ENCODE data around the gene TCHP. TPM values are rescaled to one million over a fixed set of nuclear protein-coding genes. Genes with fewer than 3 reads are reported as not detected.

TCHP gene
- total RNA-seq, 2 donors from 2014 or later = 26.1 to 31.9 TPM

DNA sequence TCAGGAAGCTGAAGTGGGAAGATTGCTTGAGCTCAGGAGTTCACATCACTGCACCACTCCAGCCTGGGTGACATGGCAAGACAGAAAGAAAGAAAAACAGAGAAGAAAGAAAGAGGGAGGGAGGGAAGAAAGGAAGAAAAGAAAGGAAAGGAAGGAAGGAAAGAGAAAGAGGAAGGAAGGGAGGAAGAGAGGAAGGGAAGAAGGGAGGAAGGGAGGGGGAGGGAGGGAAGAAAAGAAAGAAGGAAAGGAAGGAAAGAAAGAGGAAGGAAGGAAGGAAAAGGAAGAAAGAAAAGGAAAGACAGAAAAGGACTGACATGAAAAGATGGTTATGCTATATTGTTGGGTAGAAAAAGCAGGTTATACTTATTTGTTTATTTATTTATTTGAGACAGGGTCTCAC, 23.7 kb upstream of the TCHP start:
- H3K4me3 Mint-ChIP-seq = no peak overlapping the region
- Histone ChIP-seq H3K36me3 (ENCODE audit: control insufficient read depth, insufficient read depth, low read length) (no peaks in the 10 kb centered on the region), H3K9ac (ENCODE audit: extremely low read depth, low read length, poor library complexity, severe bottlenecking) (no peak overlapping the region), H3K27ac (ENCODE audit: low read depth, low read length) (no peak overlapping the region), H3K27me3 (ENCODE audit: control insufficient read depth, insufficient read depth, low read length, poor library complexity, severe bottlenecking) (no peaks in the 10 kb centered on the region), H3K4me3 (ENCODE audit: low read length) (no peak overlapping the region), H3K4me1 (ENCODE audit: control insufficient read depth, insufficient read depth, low read length) (peaks cover 4% of the 10 kb centered on the region), H3K9me3 (ENCODE audit: control insufficient read depth, low read length) (no peaks in the 10 kb centered on the region)
- H3K27me3 Mint-ChIP-seq (ENCODE audit: insufficient read depth) = no peaks in the 10 kb centered on the region
- no peaks in the 10 kb centered on the region for H3K36me3 Mint-ChIP-seq (ENCODE audit: low read depth)
- peaks cover 42% of the 10 kb centered on the region for H3K4me1 Mint-ChIP-seq
- no peak for DNase-seq
- TF ChIP-seq, protein P1, sequence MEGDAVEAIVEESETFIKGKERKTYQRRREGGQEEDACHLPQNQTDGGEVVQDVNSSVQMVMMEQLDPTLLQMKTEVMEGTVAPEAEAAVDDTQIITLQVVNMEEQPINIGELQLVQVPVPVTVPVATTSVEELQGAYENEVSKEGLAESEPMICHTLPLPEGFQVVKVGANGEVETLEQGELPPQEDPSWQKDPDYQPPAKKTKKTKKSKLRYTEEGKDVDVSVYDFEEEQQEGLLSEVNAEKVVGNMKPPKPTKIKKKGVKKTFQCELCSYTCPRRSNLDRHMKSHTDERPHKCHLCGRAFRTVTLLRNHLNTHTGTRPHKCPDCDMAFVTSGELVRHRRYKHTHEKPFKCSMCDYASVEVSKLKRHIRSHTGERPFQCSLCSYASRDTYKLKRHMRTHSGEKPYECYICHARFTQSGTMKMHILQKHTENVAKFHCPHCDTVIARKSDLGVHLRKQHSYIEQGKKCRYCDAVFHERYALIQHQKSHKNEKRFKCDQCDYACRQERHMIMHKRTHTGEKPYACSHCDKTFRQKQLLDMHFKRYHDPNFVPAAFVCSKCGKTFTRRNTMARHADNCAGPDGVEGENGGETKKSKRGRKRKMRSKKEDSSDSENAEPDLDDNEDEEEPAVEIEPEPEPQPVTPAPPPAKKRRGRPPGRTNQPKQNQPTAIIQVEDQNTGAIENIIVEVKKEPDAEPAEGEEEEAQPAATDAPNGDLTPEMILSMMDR (conservative IDR thresholded peaks at IDR 0.05) = no peak
- H3K9me3 Mint-ChIP-seq = no peaks in the 10 kb centered on the region
- H3K27ac Mint-ChIP-seq = no peak overlapping the region

GRCh38 chr12:109877504-109878246, 22.4 kb upstream of the TCHP start:
- no peaks in the 10 kb centered on the region for H3K36me3 Mint-ChIP-seq (ENCODE audit: low read depth)
- Histone ChIP-seq H3K27ac (ENCODE audit: low read depth, low read length) (no peak overlapping the region), H3K27me3 (ENCODE audit: control insufficient read depth, insufficient read depth, low read length, poor library complexity, severe bottlenecking) (no peaks in the 10 kb centered on the region), H3K9me3 (ENCODE audit: control insufficient read depth, low read length) (no peaks in the 10 kb centered on the region), H3K36me3 (ENCODE audit: control insufficient read depth, insufficient read depth, low read length) (no peaks in the 10 kb centered on the region), H3K4me3 (ENCODE audit: low read length) (no peak overlapping the region), H3K4me1 (ENCODE audit: control insufficient read depth, insufficient read depth, low read length) (peaks cover 4% of the 10 kb centered on the region), H3K9ac (ENCODE audit: extremely low read depth, low read length, poor library complexity, severe bottlenecking) (no peak overlapping the region)
- peak overlapping the region; percentile 91 for H3K4me3 Mint-ChIP-seq
- DNase-seq = no peak
- H3K9me3 Mint-ChIP-seq = no peaks in the 10 kb centered on the region
- WGBS, 2 experiments (ENCODE audit: insufficient coverage in 1 of 2, insufficient read length in 1 of 2) = 51 to 84% methylated on average over 3 to 10 of the region's 10 CpGs
- TF ChIP-seq, protein P1 (conservative IDR thresholded peaks at IDR 0.05) = no peak
- H3K4me1 Mint-ChIP-seq = peaks cover 49% of the 10 kb centered on the region
- no peaks in the 10 kb centered on the region for H3K27me3 Mint-ChIP-seq (ENCODE audit: insufficient read depth)
- no peak overlapping the region for H3K27ac Mint-ChIP-seq

- TF ChIP-seq, protein P1 (conservative IDR thresholded peaks at IDR 0.05) = no peak
- Mint-ChIP-seq H3K4me3 (peak overlapping the region; percentile 91), H3K27me3 (ENCODE audit: insufficient read depth) (no peaks in the 10 kb centered on the region), H3K4me1 (peaks cover 49% of the 10 kb centered on the region), H3K9me3 (no peaks in the 10 kb centered on the region), H3K36me3 (ENCODE audit: low read depth) (no peaks in the 10 kb centered on the region), H3K27ac (no peak overlapping the region)
- 88 to 100% methylated on average over 3 of the region's 3 CpGs for WGBS, 2 experiments (ENCODE audit: insufficient coverage in 1 of 2, insufficient read length in 1 of 2)
- no peaks in the 10 kb centered on the region for H3K36me3 ChIP-seq (ENCODE audit: control insufficient read depth, insufficient read depth, low read length)
- no peak for DNase-seq
- no peak overlapping the region for H3K27ac ChIP-seq (ENCODE audit: low read depth, low read length)
- no peaks in the 10 kb centered on the region for H3K27me3 ChIP-seq (ENCODE audit: control insufficient read depth, insufficient read depth, low read length, poor library complexity, severe bottlenecking)
- H3K9ac ChIP-seq (ENCODE audit: extremely low read depth, low read length, poor library complexity, severe bottlenecking) = no peak overlapping the region
- H3K4me1 ChIP-seq (ENCODE audit: control insufficient read depth, insufficient read depth, low read length) = peaks cover 4% of the 10 kb centered on the region
- H3K4me3 ChIP-seq (ENCODE audit: low read length) = no peak overlapping the region
- no peaks in the 10 kb centered on the region for H3K9me3 ChIP-seq (ENCODE audit: control insufficient read depth, low read length)
These were observed 21.8 kb upstream of the TCHP start for GRCh38 chr12:109878247-109878625.
